HG03521 (cell line): ENCODE results near the gene CD82.

ENCODE experiments used
- ATAC-seq: cut with Tn5 transposase; IDR thresholded peaks from one replicate; pipeline ENCODE4 v1.9.1; 2021; ENCODE audit warnings: mild to moderate bottlenecking, moderate library complexity; ENCODE audit not compliant: unreplicated experiment

CD82 gene

GRCh38 chr11:44614281-44614775, 48.9 kb downstream of the CD82 start:
- no peak for ATAC-seq

- ATAC-seq, result no peak
Observed at GRCh38 chr11:44615041-44615755, 49.7 kb downstream of the CD82 start.

- ATAC-seq, result no peak
Observed at GRCh38 chr11:44615913-44616791, 50.7 kb downstream of the CD82 start.

GRCh38 chr11:44617671-44618461, 52.4 kb downstream of the CD82 start:
- no peak for ATAC-seq

- ATAC-seq, result no peak
Observed at GRCh38 chr11:44618561-44619425, 53.3 kb downstream of the CD82 start.

- ATAC-seq, result no peak
Observed at GRCh38 chr11:44620328-44620725, 54.9 kb downstream of the CD82 start.

- peak; percentile 44 for ATAC-seq
Observed at GRCh38 chr11:44621140-44621681, 55.7 kb downstream of the CD82 start.

- no peak for ATAC-seq
Observed at GRCh38 chr11:44621784-44622183, 56.3 kb downstream of the CD82 start.

GRCh38 chr11:44622190-44622650, 56.8 kb downstream of the CD82 start:
- ATAC-seq, result no peak

- ATAC-seq, result no peak
Observed at GRCh38 chr11:44622721-44623258, 57.3 kb downstream of the CD82 start.

- no peak for ATAC-seq
Observed at GRCh38 chr11:44623341-44623730, 57.9 kb downstream of the CD82 start.

- no peak for ATAC-seq
Observed at GRCh38 chr11:44623731-44624491, 58.4 kb downstream of the CD82 start.

GRCh38 chr11:44624761-44625221, 59.3 kb downstream of the CD82 start:
- ATAC-seq, result no peak

- no peak for ATAC-seq
Observed at GRCh38 chr11:44625759-44626523, 60.5 kb downstream of the CD82 start.

- no peak for ATAC-seq
Observed at GRCh38 chr11:44626645-44627044, 61.2 kb downstream of the CD82 start.

GRCh38 chr11:44627165-44627789, 61.8 kb downstream of the CD82 start:
- no peak for ATAC-seq

- peak; percentile 50 for ATAC-seq
Observed at GRCh38 chr11:44627911-44628729, 62.7 kb downstream of the CD82 start.
